GM21619 (cell line): ENCODE data around the gene CHAMP1.
"Not testable (repeated sequence)": the region's sequence is repeated elsewhere in the genome, so short reads cannot be mapped to it uniquely, and the experiment has no call there.

Experiments
- ATAC-seq: cut with Tn5 transposase; IDR thresholded peaks from one replicate; pipeline ENCODE4 v1.9.1; 2021; ENCODE audit not compliant: unreplicated experiment

Gene CHAMP1

GRCh38 chr13:114328595-114328994 is 14.3 kb downstream of the CHAMP1 start:
- no peak for ATAC-seq

- ATAC-seq, result no peak
These were observed 15.8 kb downstream of the CHAMP1 start for GRCh38 chr13:114330086-114330485.

DNA sequence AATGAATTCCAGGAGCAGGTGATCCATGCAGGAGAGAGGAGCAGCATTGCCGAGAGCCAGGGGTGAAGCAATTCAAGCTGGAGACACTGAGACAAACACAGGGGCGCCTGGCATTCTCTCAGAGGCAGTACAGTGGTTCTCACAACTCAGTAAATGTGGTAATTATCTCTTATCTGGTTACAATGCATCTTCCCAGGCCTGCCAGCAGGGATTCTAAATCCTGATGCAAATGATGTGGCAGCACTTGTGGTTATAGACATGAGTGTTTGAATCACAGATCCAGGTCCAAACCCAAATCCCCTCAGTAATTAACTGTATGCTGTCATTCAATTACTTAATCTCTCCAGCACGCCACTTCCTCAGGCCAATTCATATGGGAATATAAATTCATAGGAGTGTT is 19.6 kb downstream of the CHAMP1 start:
- ATAC-seq, result not testable (repeated sequence)

DNA sequence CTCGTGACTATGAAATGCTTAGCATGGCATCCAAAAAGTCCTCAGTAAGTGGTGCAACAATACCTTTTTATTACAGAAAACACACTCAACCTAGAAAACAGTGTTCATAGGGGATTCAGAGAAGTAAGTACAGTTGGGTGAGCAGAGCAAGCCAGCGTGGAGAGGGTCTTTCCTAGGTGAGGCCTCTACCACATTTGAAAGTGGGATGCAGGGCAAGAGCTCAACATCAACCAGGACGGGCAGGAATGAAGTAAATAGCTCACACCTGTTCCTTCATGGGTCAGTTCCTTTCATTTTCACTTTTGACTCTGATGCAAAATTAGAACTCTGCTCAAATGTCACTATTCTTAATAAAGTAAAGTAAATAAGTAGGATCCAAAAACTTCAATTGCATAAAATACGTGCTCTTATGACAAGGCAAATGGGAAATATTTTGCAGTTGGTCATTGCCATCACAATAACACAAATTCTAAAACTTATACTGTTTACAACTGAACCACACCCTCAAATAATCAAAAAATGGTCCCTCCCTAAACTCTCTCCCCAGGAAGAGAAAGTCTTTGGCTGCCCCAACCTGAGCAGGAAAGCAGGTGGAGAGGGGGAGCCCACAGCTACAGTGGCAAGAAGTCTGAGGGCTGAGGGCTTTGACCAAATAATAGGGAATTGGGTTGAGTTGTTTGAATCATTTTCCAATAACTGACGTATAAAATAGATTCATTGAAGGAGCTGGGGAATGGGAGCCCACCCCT is 20.2 kb downstream of the CHAMP1 start:
- no peak for ATAC-seq

DNA sequence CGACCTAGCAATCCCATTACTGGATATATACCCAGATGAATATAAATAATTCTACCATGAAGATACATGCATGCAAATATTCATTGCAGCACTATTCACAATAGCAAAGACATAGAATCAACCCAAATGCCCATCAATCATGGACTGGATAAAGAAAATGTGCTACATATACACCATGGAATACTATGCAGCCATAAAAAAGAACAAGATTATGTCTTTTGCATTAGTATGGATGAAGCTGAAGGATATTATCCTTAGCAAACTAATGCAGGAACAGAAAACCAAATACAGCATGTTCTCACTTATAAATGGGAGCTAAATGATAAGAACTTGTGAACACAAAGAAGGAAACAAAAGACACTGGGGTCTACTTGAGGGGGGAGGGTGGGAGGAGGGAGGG is 22.2 kb downstream of the CHAMP1 start:
- ATAC-seq, result not testable (repeated sequence)

DNA sequence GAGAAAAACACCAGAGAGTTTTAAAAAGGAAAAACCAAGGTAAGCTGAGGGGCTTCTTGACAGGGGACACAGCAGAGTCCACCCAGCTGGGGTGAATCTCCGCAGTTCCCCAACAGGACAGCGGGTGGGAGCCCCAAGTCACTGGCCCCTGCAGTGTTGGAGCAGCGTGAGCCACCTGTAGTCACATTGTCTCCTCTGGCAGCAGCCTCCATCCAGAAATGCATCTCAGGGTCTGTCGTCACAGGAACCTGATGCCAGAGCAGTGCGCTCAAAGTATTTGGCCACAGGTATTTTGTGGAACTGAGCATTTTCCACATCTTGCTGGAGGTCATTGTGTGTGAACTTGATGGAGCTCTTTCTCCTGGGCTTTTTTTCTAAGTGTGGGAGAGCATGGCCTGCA is 24.7 kb downstream of the CHAMP1 start:
- no peak for ATAC-seq

GRCh38 chr13:114339857-114340534 is 25.7 kb downstream of the CHAMP1 start:
- no peak for ATAC-seq

GRCh38 chr13:114341003-114341777 is 26.9 kb downstream of the CHAMP1 start:
- ATAC-seq, result no peak

DNA sequence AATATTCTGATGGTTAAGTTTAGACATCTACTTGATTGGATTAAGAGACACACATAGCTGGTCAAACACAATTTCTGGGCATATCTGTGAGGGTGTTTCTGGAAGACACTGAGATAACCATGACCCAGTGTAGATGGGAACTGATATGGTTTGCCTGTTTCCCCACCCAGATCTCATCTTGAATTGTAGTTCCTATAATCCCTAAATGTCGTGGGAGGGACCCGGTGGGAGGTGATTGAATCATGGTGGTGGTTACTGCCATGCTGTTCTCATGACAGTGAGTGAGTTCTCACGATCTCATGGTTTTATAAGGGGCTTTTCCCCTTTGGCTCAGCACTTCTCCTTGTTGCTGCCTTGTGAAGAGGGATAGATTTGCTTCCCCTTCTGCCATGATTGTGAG is 33.0 kb downstream of the CHAMP1 start:
- not testable (repeated sequence) for ATAC-seq

GRCh38 chr13:114352763-114353162 is 38.5 kb downstream of the CHAMP1 start:
- ATAC-seq, result not testable (repeated sequence)

GRCh38 chr13:114353382-114353781 is 39.1 kb downstream of the CHAMP1 start:
- not testable (repeated sequence) for ATAC-seq
